Measurements from ENCODE around the gene TRHDE. TPM values are rescaled to one million over a fixed set of nuclear protein-coding genes. Genes with fewer than 3 reads are reported as not detected.
A peak's percentile ranks its signal among the peaks of the same experiment; 100 is the strongest.

TRHDE gene
- total RNA-seq, 1 experiment from 2014 or later = 16.5 TPM

- BruUV-seq (replicated peaks) = no TSS peak
- Histone ChIP-seq H3K4me3 (ENCODE audit: low read length) (peak overlapping the region; percentile 98), H3K79me2 (ENCODE audit: low read length) (peaks cover 92% of the 10 kb centered on the region), H3K9ac (ENCODE audit: low read length) (peak overlapping the region; percentile 79; the same call in 1 of the 2 replicates), H3K4me1 (ENCODE audit: insufficient read depth, low read length) (peaks cover 38% of the 10 kb centered on the region), H3F3A (ENCODE audit: low read length, unreplicated experiment) (no peaks in the 10 kb centered on the region), H3K9me3 (ENCODE audit: low read length) (no peaks in the 10 kb centered on the region), H3K27ac (ENCODE audit: low read length) (0 out of 2 replicates have a peak overlapping the region, but pooled peaks have one; percentile 6), H3K9me2 (replicated peaks; ENCODE audit: low read length) (no peaks in the 10 kb centered on the region), H4K20me1 (ENCODE audit: low read length) (no peaks in the 10 kb centered on the region), H3K4me2 (ENCODE audit: low read length) (peak overlapping the region; percentile 82), H2AFZ (ENCODE audit: low read length) (peak overlapping the region; percentile 55; the same call in 1 of the 2 replicates), H3K36me3 (ENCODE audit: low read depth, low read length) (peaks cover 17% of the 10 kb centered on the region), H3K27me3 (ENCODE audit: low read length) (no peaks in the 10 kb centered on the region)
- intact Hi-C loops (cut with micrococcal nuclease) = loop anchor here (1.0 kb wide), 2 partner anchors 14 to 28 kb away; no protein-coding TSS in a partner anchor
- DNase-seq = no peak
- POLR2A ChIA-PET (ENCODE audit: unreplicated experiment) = interaction anchor here (0.6 kb wide), 1 partner anchor 418 kb away, joined by 3 read pairs; no protein-coding TSS in a partner anchor
- TF ChIP-seq EZH2 (IDR thresholded peaks at IDR 0.05; ENCODE audit: low read length, unreplicated experiment) (no peak), CTCF (conservative IDR thresholded peaks at IDR 0.05; ENCODE audit: low read depth, low read length) (no peak), EZH2phosphoT487 (IDR thresholded peaks at IDR 0.05; ENCODE audit: borderline replicate concordance, low read length) (no peak)
- CTCF ChIA-PET = interaction anchor here (0.6 to 2.0 kb wide), 3 partner anchors 14 to 1801 kb away, joined by 3 to 7 read pairs (median 5); no protein-coding TSS in a partner anchor
- ATAC-seq = no peak
These were observed 3.8 kb upstream of the TRHDE start for GRCh38 chr12:72268386-72268785.

- TF ChIP-seq EZH2 (IDR thresholded peaks at IDR 0.05; ENCODE audit: low read length, unreplicated experiment) (no peak), CTCF (conservative IDR thresholded peaks at IDR 0.05; ENCODE audit: low read depth, low read length) (no peak), EZH2phosphoT487 (IDR thresholded peaks at IDR 0.05; ENCODE audit: borderline replicate concordance, low read length) (no peak)
- ChIA-PET CTCF (no interaction called here), POLR2A (ENCODE audit: unreplicated experiment) (no interaction called here)
- peaks cover 40% of the 10 kb centered on the region for H3K4me1 ChIP-seq (ENCODE audit: insufficient read depth, low read length)
- DNase-seq = peak; percentile 71
- no peak for ATAC-seq
- no peaks in the 10 kb centered on the region for H3K9me2 ChIP-seq (replicated peaks; ENCODE audit: low read length)
- no peaks in the 10 kb centered on the region for H3F3A ChIP-seq (ENCODE audit: low read length, unreplicated experiment)
- H3K9me3 ChIP-seq (ENCODE audit: low read length) = no peaks in the 10 kb centered on the region
- H4K20me1 ChIP-seq (ENCODE audit: low read length) = no peaks in the 10 kb centered on the region
- peaks cover 92% of the 10 kb centered on the region for H3K79me2 ChIP-seq (ENCODE audit: low read length)
- intact Hi-C loops (cut with micrococcal nuclease) = no loop called here
- peak overlapping the region; percentile 79 for H3K9ac ChIP-seq (ENCODE audit: low read length)
- no peaks in the 10 kb centered on the region for H3K27me3 ChIP-seq (ENCODE audit: low read length)
- BruUV-seq (replicated peaks) = no TSS peak
- peak overlapping the region; percentile 82 for H3K4me2 ChIP-seq (ENCODE audit: low read length)
- H3K36me3 ChIP-seq (ENCODE audit: low read depth, low read length) = peaks cover 7% of the 10 kb centered on the region; the same call in 1 of the 2 replicates
- H3K27ac ChIP-seq (ENCODE audit: low read length) = peak overlapping the region; percentile 8; the same call in 1 of the 2 replicates
- H2AFZ ChIP-seq (ENCODE audit: low read length) = no peak overlapping the region
- H3K4me3 ChIP-seq (ENCODE audit: low read length) = peak overlapping the region; percentile 98
These were observed 2.7 kb upstream of the TRHDE start for GRCh38 chr12:72269491-72269890.

GRCh38 chr12:72270246-72270645, 1.9 kb upstream of the TRHDE start:
- no peak for ATAC-seq
- intact Hi-C loops (cut with micrococcal nuclease) = no loop called here
- H3F3A ChIP-seq (ENCODE audit: low read length, unreplicated experiment) = no peaks in the 10 kb centered on the region
- H3K27ac ChIP-seq (ENCODE audit: low read length) = peak overlapping the region; percentile 8; the same call in 1 of the 2 replicates
- no peaks in the 10 kb centered on the region for H3K27me3 ChIP-seq (ENCODE audit: low read length)
- H3K9me2 ChIP-seq (replicated peaks; ENCODE audit: low read length) = no peaks in the 10 kb centered on the region
- H4K20me1 ChIP-seq (ENCODE audit: low read length) = no peaks in the 10 kb centered on the region
- H3K4me3 ChIP-seq (ENCODE audit: low read length) = peak overlapping the region; percentile 98
- no TSS peak for BruUV-seq (replicated peaks)
- H3K4me1 ChIP-seq (ENCODE audit: insufficient read depth, low read length) = peaks cover 43% of the 10 kb centered on the region
- no peaks in the 10 kb centered on the region for H3K9me3 ChIP-seq (ENCODE audit: low read length)
- peak overlapping the region; percentile 79 for H3K9ac ChIP-seq (ENCODE audit: low read length)
- ChIA-PET CTCF (no interaction called here), POLR2A (ENCODE audit: unreplicated experiment) (interaction anchor here (0.6 kb wide), 1 partner anchor 58 kb away, joined by 3 read pairs; no protein-coding TSS in a partner anchor)
- TF ChIP-seq EZH2phosphoT487 (IDR thresholded peaks at IDR 0.05; ENCODE audit: borderline replicate concordance, low read length) = no peak
- no peak for TF ChIP-seq EZH2 (IDR thresholded peaks at IDR 0.05; ENCODE audit: low read length, unreplicated experiment)
- TF ChIP-seq CTCF (conservative IDR thresholded peaks at IDR 0.05; ENCODE audit: low read depth, low read length) = no peak
- no peak for DNase-seq
- H3K4me2 ChIP-seq (ENCODE audit: low read length) = peak overlapping the region; percentile 82
- H2AFZ ChIP-seq (ENCODE audit: low read length) = 0 out of 2 replicates have a peak overlapping the region, but pooled peaks have one; percentile 16
- peaks cover 5% of the 10 kb centered on the region; the same call in 1 of the 2 replicates for H3K36me3 ChIP-seq (ENCODE audit: low read depth, low read length)
- peaks cover 97% of the 10 kb centered on the region for H3K79me2 ChIP-seq (ENCODE audit: low read length)
